Activated T-cell treated with anti-CD3 and anti-CD28 coated beads, Interleukin-2, amount 50 U/mL, for 72 hours (primary cell): ENCODE measurements around the gene MTA2. TPM values are rescaled to one million over a fixed set of nuclear protein-coding genes. Genes with fewer than 3 reads are reported as not detected.
"Not testable (repeated sequence)": the region's sequence is repeated elsewhere in the genome, so short reads cannot be mapped to it uniquely, and the experiment has no call there.

Experiments
- ATAC-seq, 2 donors: fragments of 150-1000 bp; cut with Tn5 transposase; replicated peaks in 1 of 2; 2 replicates each; pipeline ENCODE4 v1.10.0; 2021; ENCODE audit warnings: moderate library complexity in 2 of 2, mild to moderate bottlenecking in 1 of 2
- DNase-seq, 2 donors: peaks; one replicate each; pipeline ENCODE4 v3.0.0; 2021 to 2022; ENCODE audit warnings: mixed read lengths in 1 of 2
- H3K27ac Mint-ChIP-seq: one replicate; pipeline ENCODE4 v1.8.0; 2022; ENCODE audit warnings: mild to moderate bottlenecking, moderate library complexity, mixed read lengths
- H3K27me3 Mint-ChIP-seq: one replicate; pipeline ENCODE4 v1.8.0; 2022; ENCODE audit warnings: low read depth, mixed read lengths
- H3K36me3 Mint-ChIP-seq, 2 donors: one replicate each; pipeline ENCODE4 v1.8.0; 2022; ENCODE audit warnings: mixed read lengths in 2 of 2, mild to moderate bottlenecking in 1 of 2; ENCODE audit not compliant: insufficient read depth in 2 of 2
- H3K4me1 Mint-ChIP-seq: one replicate; pipeline ENCODE4 v1.8.0; 2022; ENCODE audit warnings: low read depth, mixed read lengths
- H3K4me3 Mint-ChIP-seq, 2 donors: one replicate each; pipeline ENCODE4 v1.8.0; 2022; ENCODE audit warnings: mild to moderate bottlenecking in 2 of 2, mixed read lengths in 2 of 2, moderate library complexity in 2 of 2
- H3K9me3 Mint-ChIP-seq, 2 donors: one replicate each; pipeline ENCODE4 v1.8.0; 2022; ENCODE audit warnings: mixed read lengths in 2 of 2
- total RNA-seq, 2 donors: library from RNA; stranded (reverse); gene quantifications; one replicate each; pipeline ENCODE4 v1.2.3, GENCODE V29; 2022

The MTA2 gene
- total RNA-seq = 100 to 1,000 TPM; 173 to 241 TPM

DNA sequence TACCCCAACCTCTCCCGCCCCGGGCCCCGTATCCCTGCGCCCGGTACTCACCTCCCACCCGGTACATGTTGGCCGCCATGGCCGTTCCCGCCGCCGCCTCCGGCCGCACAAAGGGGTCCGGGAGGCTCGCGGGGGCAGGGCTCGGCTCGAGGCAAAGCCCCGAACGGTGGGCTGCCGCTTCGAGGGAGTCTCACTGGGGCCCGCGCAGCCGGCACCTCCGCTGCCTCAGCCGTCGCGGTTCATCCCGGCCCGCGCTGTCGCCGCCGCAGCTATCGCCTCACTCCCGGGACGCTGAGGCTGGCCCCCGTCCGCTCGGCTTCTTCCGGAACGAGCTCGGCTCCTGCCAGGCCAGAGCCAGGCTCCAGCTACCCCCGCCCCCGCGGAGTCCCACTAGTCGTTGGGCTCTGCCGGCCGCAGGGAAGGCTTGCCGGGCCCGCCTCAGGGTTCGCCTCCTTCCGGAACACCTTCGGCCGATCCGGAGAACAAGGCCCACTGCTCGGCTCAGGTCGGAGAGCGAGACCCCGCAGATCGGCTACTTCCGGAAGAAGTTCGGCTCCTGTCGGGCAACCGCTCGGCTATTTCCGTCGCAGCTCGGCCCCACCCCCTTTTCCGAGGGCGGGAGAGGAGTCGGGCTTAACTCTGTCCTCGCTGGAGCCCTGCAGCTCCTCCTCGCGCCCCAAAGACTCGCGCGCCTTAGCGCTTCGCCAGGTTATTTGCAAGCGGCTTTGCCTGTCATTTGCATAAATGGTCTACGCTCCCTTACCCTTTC is at the start of gene MTA2:
TSS of gene MTA2 (minus strand) at position 494 of the 769 bp plus-strand sequence. CDS start at position 79, 415 bp downstream.
- H3K27me3 Mint-ChIP-seq = no peaks in the 10 kb centered on the region
- peak; percentile 100 for DNase-seq
- peak; percentile 84 for ATAC-seq
- peaks cover 28 to 48% of the 10 kb centered on the region in 2 donors for H3K36me3 Mint-ChIP-seq
- H3K27ac Mint-ChIP-seq = peak within 1 kb of the TSS; percentile 98
- H3K4me1 Mint-ChIP-seq = peaks cover 55% of the 10 kb centered on the region
- H3K9me3 Mint-ChIP-seq = no peaks in the 10 kb centered on the region
- H3K4me3 Mint-ChIP-seq = peak within 1 kb of the TSS; percentile 93 to 98

DNA sequence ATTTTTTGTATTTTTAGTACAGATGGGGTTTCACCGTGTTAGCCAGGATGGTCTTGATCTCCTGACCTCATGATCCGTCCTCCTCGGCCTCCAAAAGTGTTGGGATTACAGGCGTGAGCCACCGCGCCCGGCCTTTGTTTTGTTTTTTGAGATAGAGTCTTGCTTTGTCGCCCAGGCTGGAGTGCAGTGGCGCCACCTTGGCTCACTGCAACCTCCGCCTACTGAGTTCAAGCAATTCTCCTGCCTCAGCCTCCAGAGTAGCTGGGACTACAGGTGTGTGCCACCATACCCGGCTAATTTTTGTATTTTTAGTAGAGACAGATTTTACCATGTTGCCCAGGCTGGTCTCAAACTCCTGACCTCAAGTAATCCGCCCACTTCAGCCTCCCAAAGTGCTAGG is 48.6 kb upstream of the MTA2 start:
- not testable (repeated sequence) for DNase-seq, H3K27ac Mint-ChIP-seq, H3K27me3 Mint-ChIP-seq, ATAC-seq, H3K4me3 Mint-ChIP-seq, H3K36me3 Mint-ChIP-seq, H3K9me3 Mint-ChIP-seq
- H3K4me1 Mint-ChIP-seq = peaks cover 45% of the 10 kb centered on the region

DNA sequence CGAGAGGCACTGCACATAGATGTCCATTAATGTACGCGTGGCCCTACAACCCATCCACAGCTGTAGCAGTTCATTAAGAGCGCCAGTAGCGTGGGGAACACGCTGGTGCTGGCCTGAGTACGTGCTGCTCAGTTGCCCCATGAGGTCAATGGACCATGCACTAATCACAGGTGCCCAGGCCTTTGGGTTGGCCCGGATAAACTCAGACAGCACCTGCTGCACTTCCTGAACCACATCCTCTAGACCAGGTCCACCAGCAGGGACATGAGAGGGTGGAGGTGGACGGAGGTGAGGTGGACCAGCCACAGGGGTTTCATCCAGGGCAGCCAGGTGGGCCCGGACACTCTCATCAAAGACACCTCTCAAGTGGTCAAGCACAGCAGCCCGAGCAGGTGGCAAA is 47.8 kb upstream of the MTA2 start:
- ATAC-seq = no peak
- no peak for DNase-seq
- Mint-ChIP-seq H3K27ac (no peak overlapping the region), H3K4me3 (no peak overlapping the region), H3K9me3 (no peaks in the 10 kb centered on the region), H3K27me3 (no peaks in the 10 kb centered on the region), H3K36me3 (peaks cover 3% of the 10 kb centered on the region in 2 donors), H3K4me1 (peaks cover 47% of the 10 kb centered on the region)

DNA sequence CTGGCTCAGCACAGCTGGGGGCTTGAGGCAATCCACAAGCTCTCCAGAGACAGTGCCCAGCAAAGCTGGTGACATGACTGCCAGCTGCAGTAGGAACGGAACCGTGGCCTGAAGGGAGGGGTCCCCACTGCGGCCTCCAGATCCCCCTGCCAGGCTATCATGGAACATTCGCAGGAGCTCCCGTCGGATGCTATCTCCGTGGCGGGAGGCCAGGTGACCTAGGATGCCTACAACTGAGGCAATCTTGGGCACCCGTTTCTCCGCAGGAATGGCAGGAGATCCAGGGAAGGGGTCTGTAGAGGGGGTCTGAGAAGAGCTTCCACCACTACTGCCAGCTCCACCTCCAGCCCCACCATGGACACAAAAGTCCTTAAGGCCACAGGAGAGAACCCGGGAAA is 47.3 kb upstream of the MTA2 start:
- Mint-ChIP-seq H3K27me3 (no peaks in the 10 kb centered on the region), H3K4me3 (no peak overlapping the region), H3K36me3 (peaks cover 5 to 6% of the 10 kb centered on the region in 2 donors), H3K27ac (no peak overlapping the region), H3K9me3 (no peaks in the 10 kb centered on the region), H3K4me1 (peaks cover 47% of the 10 kb centered on the region)
- no peak for ATAC-seq
- DNase-seq = no peak

DNA sequence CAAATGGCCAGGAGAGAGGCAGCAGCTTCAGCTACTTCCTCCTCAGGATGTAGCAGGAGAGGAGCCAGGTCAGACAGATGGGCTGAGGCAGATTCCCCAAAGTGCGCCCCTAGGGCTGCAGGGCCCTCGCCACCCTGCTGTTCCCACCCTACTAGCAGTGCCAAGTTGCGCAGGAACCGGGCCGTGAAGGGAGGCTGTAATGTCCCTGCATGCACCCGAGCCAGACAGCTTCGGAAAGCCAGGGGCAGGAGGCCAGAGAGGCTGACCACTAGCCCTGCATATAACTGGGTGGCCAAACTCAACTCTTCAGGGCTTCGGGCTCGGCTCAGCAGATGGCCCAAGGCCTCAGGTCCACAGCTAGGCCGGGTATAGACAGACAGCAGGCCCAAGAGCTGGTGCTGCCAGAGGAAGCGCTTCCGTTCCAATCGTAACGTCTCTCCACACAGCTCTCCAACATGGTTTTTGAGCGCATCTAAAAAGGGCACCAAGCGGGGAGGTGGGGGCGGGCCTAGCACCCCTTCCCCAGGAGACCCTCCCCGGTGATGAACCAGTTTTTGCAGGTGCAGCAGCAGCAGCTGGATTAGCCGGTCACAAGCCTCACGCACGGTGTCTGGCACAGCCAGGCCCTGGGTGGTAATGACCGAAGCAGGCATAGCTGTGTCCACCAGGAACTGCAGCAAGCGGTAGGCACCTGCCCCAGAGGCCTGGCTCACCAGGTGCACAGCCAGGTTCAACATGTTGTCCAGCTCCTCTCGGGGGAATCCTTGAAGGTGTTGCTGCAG is 46.7 kb upstream of the MTA2 start:
- no peak for ATAC-seq
- peaks cover 5 to 7% of the 10 kb centered on the region in 2 donors for H3K36me3 Mint-ChIP-seq
- no peaks in the 10 kb centered on the region for H3K9me3 Mint-ChIP-seq
- no peak overlapping the region for H3K4me3 Mint-ChIP-seq
- no peak for DNase-seq
- no peaks in the 10 kb centered on the region for H3K27me3 Mint-ChIP-seq
- peaks cover 45% of the 10 kb centered on the region for H3K4me1 Mint-ChIP-seq
- no peak overlapping the region for H3K27ac Mint-ChIP-seq

DNA sequence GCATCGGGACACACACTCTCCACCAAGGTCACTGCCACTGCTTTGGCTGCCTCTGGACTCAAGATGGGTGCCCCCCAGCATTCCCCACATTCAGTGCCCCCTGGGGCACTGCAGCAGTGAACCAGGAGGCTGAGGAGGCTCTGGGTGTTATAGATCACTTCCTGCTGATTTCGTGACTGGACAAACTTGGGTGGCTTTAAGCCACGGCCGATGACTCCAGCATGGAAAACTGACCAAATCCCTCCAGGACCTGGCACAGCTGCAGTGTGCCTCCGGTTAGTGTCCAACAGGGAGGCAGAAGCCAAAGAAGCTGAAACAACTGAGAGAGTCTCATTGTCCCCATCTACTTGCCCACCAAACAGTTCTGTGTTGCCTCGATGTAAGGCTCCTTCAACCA is 45.9 kb upstream of the MTA2 start:
- Mint-ChIP-seq H3K36me3 (peaks cover 5 to 7% of the 10 kb centered on the region in 2 donors), H3K27ac (no peak overlapping the region), H3K4me1 (peaks cover 45% of the 10 kb centered on the region), H3K27me3 (no peaks in the 10 kb centered on the region), H3K4me3 (no peak overlapping the region), H3K9me3 (no peaks in the 10 kb centered on the region)
- ATAC-seq (no peak), DNase-seq (no peak)

DNA sequence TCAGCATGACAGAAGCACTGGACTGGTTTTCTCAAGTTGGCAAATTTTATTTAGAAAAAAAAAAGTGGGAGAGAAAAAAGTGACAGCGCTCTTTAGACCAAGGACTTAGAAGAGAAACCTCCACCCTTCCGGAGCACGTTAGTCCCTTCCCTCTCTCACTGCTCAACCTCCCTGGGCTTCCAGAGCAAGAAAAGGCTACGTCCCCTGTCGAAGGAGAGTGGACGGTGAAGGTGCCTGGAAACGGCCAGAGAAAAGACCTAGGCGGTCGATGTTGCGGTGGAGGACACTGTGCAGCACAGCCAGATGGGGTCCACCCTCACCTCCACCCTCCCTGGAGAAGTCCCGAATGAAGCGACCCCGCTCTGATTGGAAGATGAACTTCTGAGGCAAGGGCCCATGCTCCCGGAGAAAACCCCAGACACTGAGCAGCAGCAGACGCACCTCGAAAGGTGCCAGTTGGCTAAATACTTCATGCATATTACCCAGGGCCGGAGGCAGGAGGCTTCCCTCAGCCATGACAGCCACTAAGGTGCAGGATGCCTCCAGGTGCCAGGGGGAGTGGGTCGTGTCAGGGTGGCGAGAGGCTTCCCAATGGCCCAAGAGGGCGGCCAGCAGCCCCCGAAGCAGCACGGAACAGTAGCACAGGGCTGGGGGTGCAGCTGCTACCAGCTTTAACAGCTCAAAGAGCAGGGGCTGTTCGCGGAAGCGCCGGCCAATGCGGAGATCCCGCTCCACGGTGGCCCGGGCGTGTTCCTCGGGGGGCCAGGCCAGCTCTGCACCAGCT is 45.4 kb upstream of the MTA2 start:
- DNase-seq (no peak), ATAC-seq (no peak)
- Mint-ChIP-seq H3K4me3 (peak overlapping the region; percentile 97 to 99), H3K4me1 (peaks cover 45% of the 10 kb centered on the region), H3K36me3 (peaks cover 5 to 7% of the 10 kb centered on the region in 2 donors), H3K27me3 (no peaks in the 10 kb centered on the region), H3K9me3 (no peaks in the 10 kb centered on the region), H3K27ac (peak overlapping the region; percentile 90)

DNA sequence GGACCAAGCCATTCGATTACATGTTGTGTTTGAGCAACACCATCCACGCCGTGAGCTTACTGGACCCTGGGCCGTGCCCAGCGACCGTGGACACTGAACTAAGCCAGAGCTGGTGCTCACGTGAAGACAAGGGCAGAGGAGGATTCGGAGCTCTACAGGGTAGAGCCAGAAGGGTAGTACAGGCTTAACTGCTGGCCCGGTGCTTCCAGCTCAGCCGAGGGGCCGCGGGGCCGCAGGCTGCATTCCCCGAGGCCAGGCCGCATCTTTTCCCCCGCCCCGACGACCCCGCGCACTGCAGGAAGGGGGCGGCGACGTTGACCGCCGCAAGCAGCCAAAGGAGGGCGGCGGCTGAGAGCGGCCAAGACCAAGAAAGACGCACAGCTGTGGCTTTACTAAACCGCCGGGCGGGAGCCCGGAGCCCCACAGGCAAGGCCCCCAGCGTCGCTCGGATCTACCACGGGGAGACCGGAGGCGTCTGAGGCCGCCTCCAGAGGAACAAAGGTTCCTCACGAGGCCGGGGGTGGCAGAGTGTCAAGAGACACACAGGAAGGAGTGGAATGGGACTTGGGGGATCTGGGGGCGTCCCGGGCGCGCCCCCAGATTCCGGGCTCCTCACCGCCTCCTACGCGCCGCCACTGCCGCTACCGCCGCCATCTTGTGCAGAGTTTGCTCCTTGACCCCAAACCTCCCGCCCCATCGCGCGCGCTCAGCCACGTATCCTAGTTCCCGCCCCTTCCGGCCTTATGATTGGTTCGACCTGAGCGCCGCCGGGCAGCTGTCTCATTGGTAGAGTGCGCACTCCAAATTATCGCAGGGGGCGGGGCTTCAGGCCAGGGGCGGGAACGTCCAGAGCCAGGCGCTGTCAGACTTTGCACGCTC is 44.5 kb upstream of the MTA2 start, which contains the start of gene GANAB:
TSS of gene GANAB (minus strand) at position 668 of the 879 bp plus-strand sequence. CDS start at position 654, 14 bp downstream.
- peak; percentile 99 to 100 for DNase-seq
- Mint-ChIP-seq H3K36me3 (peaks cover 5 to 7% of the 10 kb centered on the region in 2 donors), H3K4me1 (peaks cover 42% of the 10 kb centered on the region), H3K27ac (peak within 1 kb of the TSS; percentile 90), H3K27me3 (no peaks in the 10 kb centered on the region), H3K9me3 (no peaks in the 10 kb centered on the region), H3K4me3 (peak within 1 kb of the TSS; percentile 97 to 99)
- ATAC-seq = peak; percentile 98 to 99

DNA sequence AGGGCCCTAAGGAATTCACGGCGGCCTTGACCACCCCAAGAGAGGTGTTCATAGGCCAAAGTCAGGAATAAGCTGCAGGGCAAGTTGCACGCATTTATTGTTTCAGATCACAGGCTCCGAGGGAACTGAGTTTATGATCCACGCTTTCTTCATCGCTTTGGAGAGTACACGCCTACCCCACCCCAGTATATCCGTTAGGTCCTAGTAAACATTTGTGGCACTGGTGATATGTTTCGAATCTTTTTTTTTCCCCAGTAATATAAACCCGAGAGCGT is 43.9 kb upstream of the MTA2 start:
- peaks cover 7 to 9% of the 10 kb centered on the region in 2 donors for H3K36me3 Mint-ChIP-seq
- ATAC-seq (no peak), DNase-seq (peak in 1 of 2 donors; percentile 20)
- H3K27me3 Mint-ChIP-seq = no peaks in the 10 kb centered on the region
- no peaks in the 10 kb centered on the region for H3K9me3 Mint-ChIP-seq
- H3K4me1 Mint-ChIP-seq = peaks cover 43% of the 10 kb centered on the region
- peak overlapping the region; percentile 97 to 99 for H3K4me3 Mint-ChIP-seq
- H3K27ac Mint-ChIP-seq = peak overlapping the region; percentile 90

DNA sequence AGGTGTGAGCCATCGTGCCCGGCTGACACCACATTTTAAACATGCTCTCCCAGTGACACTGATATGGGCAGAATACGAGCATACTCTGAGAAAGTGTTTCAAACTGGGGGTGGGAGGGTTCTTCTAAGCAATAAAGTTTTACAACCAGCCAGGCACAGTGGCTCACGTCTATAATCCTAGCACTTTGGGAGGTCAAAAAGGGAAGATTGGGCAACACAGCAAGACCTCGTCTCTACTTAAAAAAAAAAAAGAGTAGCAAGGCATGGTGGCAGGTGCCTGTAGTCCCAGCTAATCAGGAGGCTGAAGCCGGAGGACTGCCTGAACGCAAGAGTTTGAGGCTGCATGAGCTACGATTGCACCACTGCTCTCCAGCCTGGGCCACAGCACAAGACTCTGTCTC is 42.6 kb upstream of the MTA2 start:
- Mint-ChIP-seq H3K4me1 (peaks cover 54% of the 10 kb centered on the region), H3K27ac (no peak overlapping the region), H3K36me3 (peaks cover 12 to 17% of the 10 kb centered on the region in 2 donors), H3K27me3 (no peaks in the 10 kb centered on the region), H3K4me3 (peak overlapping the region; percentile 45 to 99), H3K9me3 (no peaks in the 10 kb centered on the region)
- DNase-seq (no peak), ATAC-seq (no peak)

DNA sequence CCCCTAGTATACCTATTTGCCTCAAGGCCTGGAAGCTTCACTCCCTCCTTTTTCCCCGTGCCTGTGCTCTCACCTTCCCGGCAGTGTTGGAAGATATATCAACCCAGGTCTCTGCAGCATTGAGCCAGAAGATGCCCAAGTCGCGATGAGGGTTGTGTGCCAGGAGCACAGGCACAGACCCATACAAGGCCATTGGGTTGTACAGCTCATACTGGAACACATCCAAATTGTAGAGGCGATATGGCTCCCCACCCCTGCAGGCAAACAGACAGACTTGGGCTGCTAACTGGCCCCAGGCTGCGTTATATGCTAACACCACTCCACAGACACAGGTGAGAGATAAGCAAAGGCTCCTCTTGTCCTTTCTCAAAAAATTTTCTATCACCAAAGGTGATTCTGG is 30.8 kb upstream of the MTA2 start:
- ATAC-seq = no peak
- no peaks in the 10 kb centered on the region for H3K9me3 Mint-ChIP-seq
- no peaks in the 10 kb centered on the region for H3K27me3 Mint-ChIP-seq
- H3K4me1 Mint-ChIP-seq = peaks cover 18% of the 10 kb centered on the region
- H3K36me3 Mint-ChIP-seq = peaks cover 16 to 43% of the 10 kb centered on the region in 2 donors
- no peak overlapping the region for H3K4me3 Mint-ChIP-seq
- H3K27ac Mint-ChIP-seq = peak overlapping the region; percentile 14
- no peak for DNase-seq

DNA sequence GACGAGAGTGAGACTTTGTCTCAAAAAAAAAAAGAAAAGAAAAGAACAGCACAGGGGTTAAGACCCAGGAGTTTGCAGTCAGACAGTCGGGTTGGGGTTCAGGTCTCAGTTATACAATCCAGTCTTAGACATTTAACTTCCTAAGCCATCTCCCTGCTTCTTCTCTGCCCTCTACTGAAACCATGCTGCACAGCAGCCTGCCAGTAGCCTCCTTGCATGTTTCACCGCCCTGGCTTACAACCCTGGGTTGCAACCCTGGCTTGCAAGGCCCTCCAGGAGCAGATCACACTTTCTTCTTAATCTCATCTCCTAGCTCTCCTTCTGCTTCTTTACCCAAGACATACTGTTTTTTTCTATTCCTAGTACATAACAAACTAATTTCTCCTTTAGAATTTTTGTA is 26.0 kb upstream of the MTA2 start:
- Mint-ChIP-seq H3K27ac (peak overlapping the region; percentile 17), H3K9me3 (no peaks in the 10 kb centered on the region), H3K4me1 (peaks cover 16% of the 10 kb centered on the region), H3K36me3 (peaks cover 18 to 31% of the 10 kb centered on the region in 2 donors), H3K27me3 (no peaks in the 10 kb centered on the region), H3K4me3 (no peak overlapping the region)
- DNase-seq (no peak), ATAC-seq (peak; percentile 46 to 49)
